ENCODE data around the gene ADGRL3.
"Not testable (repeated sequence)": the region's sequence is repeated elsewhere in the genome, so short reads cannot be mapped to it uniquely, and the experiment has no call there.

ADGRL3 gene

DNA sequence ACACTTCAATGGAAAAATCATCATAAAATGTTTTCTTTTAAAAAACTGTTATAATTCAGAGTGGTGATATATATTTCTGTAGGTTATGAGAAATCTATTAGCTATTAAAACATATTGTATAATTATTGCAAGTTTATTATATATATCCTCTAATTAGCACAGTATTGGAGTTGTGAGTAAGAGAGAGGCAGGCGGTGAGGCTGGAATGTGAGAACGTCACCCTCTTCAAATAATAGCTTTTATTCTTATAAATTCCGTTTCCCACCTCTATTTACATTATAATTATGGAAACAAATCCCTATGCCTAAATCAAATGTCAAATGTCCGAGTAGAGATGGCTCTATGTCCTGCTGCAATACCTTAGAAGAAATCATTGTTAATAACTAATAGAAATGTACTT is 292.9 kb downstream of the ADGRL3 start:
- TF ChIP-seq CTCF (IDR thresholded peaks at IDR 0.05; ENCODE audit: low read depth, low read length): no peak
- H3K4me3 ChIP-seq (ENCODE audit: low read depth, low read length): no peak overlapping the region
- in situ Hi-C loops (cut with HindIII; ENCODE audit: low sequenced_read_pairs): no loop called here
- no peak for DNase-seq (ENCODE audit: low read depth, low spot score)

DNA sequence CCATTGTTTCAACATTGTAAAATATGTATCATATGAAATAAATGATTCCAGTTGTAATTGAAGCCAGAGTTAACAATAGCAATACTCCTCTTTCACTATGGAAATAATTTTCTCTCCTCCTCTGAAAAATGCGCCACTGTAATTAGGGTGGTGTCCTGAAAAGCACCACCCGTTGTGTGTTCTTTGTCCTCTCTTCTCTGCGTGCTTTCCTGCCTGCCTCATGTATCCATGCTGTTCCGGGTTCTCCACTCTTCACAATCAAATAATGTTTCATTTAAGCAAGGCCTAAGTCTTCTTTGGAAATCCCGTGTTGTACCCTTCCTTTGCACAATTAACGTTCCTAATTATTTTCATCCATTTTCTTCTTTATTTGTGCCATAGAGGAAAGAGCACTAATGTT is 293.3 kb downstream of the ADGRL3 start:
- no peak overlapping the region for H3K4me3 ChIP-seq (ENCODE audit: low read depth, low read length)
- in situ Hi-C loops (cut with HindIII; ENCODE audit: low sequenced_read_pairs): no loop called here
- no peak for DNase-seq (ENCODE audit: low read depth, low spot score)
- TF ChIP-seq CTCF (IDR thresholded peaks at IDR 0.05; ENCODE audit: low read depth, low read length): no peak

DNA sequence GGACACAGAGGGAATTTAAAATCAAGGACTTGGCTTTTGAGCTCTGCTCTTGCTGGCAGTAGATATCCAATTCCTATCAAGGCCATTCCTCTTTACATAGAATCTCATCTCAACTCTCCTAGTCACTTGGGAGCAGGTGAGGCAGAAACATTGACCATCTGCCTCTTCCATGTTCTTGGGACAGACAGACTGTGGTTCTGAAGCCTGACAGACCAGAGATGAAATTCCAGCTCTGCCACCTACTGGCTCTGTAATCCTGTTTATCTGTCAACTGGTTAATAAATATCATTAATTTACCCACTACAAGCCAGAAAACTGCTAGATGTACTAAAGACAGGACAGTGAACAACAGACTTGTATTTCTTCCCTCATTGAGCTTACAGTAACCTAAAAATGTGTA is 300.8 kb downstream of the ADGRL3 start:
- in situ Hi-C loops (cut with HindIII; ENCODE audit: low sequenced_read_pairs): no loop called here
- peak; percentile 25 for TF ChIP-seq CTCF (IDR thresholded peaks at IDR 0.05; ENCODE audit: low read depth, low read length)
- DNase-seq (ENCODE audit: low read depth, low spot score): no peak
- no peak overlapping the region for H3K4me3 ChIP-seq (ENCODE audit: low read depth, low read length)

DNA sequence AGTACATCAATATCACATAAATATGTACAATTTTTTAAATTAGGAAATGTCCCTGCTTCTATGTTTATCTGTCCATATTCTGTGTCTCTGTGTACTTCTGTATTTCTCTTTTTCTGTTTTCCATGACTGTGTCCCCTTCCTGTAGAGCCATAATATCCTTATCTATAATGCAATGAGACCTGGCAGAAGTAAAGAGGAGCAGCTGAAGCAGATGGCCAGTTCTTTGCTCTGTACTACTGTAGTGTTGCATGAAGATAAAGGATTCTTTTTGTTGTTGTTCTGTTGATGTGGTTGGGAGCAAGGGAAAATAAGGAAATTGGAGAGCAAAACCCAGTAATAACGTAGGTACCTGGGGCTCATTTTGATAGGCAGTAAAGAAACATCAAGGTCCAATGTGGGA is 301.7 kb downstream of the ADGRL3 start:
- in situ Hi-C loops (cut with HindIII; ENCODE audit: low sequenced_read_pairs): no loop called here
- H3K4me3 ChIP-seq (ENCODE audit: low read depth, low read length): no peak overlapping the region
- no peak for DNase-seq (ENCODE audit: low read depth, low spot score)
- no peak for TF ChIP-seq CTCF (IDR thresholded peaks at IDR 0.05; ENCODE audit: low read depth, low read length)

DNA sequence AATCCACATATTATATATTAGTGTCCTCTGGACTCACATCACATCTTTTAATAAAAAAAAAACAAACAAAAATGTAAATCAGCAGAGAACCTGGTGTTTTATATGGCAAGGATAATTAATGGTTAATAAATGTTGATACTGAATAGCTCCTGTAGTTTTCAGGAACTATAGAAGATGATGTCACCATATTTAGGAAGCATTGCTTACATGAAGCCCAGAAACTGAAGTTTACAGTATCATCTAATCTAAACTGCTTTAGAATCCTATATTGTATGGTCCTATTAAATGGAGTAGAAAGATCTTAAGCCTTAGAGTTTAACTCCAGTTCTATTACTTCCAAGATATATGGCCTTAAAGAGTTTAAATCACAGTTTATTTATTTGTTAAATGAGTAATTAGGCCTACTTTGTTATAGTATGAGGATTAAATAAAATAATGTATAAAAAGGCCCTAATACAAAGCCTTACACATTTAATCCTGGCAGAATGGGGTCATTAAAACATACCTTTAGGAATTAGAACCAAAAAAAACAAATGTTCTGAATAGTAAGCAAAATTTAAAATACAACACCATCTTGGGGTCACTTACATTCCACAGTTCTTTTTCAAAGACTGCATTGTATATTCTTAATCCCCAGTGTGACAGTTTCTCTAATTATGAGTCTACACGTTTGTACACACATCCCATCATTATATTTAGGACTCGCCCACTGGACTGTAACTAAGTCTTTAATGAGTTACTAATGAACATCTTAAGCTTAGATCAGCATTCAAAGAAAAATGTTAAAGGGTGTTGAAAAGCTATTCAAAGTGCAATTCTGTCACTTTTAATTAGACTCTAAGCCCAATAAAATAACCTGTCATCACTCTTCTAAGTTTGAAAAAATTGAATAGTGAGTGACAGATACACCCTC is 305.9 kb downstream of the ADGRL3 start:
- in situ Hi-C loops (cut with HindIII; ENCODE audit: low sequenced_read_pairs): no loop called here
- no peak overlapping the region for H3K4me3 ChIP-seq (ENCODE audit: low read depth, low read length)
- no peak for TF ChIP-seq CTCF (IDR thresholded peaks at IDR 0.05; ENCODE audit: low read depth, low read length)
- DNase-seq (ENCODE audit: low read depth, low spot score): no peak

DNA sequence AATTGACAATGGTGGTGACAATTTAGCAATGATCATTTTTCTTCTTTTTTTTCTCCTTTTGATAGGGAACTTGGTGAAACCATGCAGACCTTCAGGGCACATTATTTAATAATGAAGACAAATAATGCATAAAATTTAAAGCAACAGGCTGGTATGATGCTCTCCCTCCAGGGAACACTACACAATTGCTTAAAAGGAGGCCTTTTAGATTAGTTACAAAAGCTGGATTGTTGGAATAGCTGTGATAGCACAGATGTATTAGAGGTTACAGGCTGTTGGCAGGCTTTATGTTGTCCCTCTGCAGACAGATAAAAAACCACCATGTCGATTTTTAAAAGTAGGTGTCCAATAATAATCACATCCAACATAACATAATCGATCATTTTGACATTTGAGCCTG is 307.0 kb downstream of the ADGRL3 start:
- no peak overlapping the region for H3K4me3 ChIP-seq (ENCODE audit: low read depth, low read length)
- in situ Hi-C loops (cut with HindIII; ENCODE audit: low sequenced_read_pairs): no loop called here
- no peak for TF ChIP-seq CTCF (IDR thresholded peaks at IDR 0.05; ENCODE audit: low read depth, low read length)
- DNase-seq (ENCODE audit: low read depth, low spot score): no peak

DNA sequence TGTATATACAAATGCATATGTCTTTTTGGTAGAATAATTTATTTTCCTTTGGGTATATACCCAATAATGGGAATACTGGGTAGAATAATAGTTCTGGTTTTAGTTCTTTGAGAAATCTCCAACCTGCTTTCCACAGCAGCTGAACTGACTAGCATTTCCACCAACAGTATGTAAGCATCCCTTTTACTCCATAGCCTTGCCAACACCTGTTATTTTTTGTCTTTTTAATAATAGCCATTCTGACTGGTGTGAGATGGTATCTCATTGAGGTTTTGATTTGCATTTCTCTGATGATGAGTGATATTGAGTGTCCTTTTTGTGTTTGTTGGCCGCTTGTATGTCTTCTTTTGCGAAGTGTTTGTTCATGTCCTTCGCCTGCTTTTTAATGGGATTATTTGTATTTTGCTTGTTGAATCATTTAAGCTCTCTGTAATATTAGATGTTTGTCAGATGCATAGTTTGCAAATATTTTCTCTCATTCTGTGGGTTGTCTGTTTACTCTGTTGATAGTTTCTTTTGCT is 309.7 kb downstream of the ADGRL3 start:
- DNase-seq (ENCODE audit: low read depth, low spot score); in situ Hi-C loops (cut with HindIII; ENCODE audit: low sequenced_read_pairs); H3K4me3 ChIP-seq (ENCODE audit: low read depth, low read length): not testable (repeated sequence)
